HepG2 (cell line): ENCODE measurements around the gene PALMD. TPM values are rescaled to one million over a fixed set of nuclear protein-coding genes. Genes with fewer than 3 reads are reported as not detected.
A peak's percentile ranks its signal among the peaks of the same experiment; 100 is the strongest.

Experiments
- BHLHE40 ChIP-seq: IDR thresholded peaks from 2 replicates; pipeline ENCODE4 v1.6.1; 2011; ENCODE audit warnings: low read length, improper control_type of control experiment
- CTCF ChIP-seq: sonication (generic); formaldehyde crosslinking; IDR thresholded peaks from 2 replicates; pipeline ENCODE4 v1.5.0; 2020; ENCODE audit warnings: mild to moderate bottlenecking, missing genetic modification reagents, moderate library complexity
- DPF2 ChIP-seq: sonication (generic); formaldehyde crosslinking; IDR thresholded peaks from 2 replicates; pipeline ENCODE4 v1.4.0; 2020; ENCODE audit warnings: mild to moderate bottlenecking, low read depth, missing genetic modification reagents, borderline replicate concordance
- ELF3 ChIP-seq: IDR thresholded peaks from 2 replicates; pipeline ENCODE4 v1.6.1; 2016; ENCODE audit warnings: missing genetic modification reagents, missing compliant biosample characterization
- EP300 ChIP-seq, 3 experiments: sonication (generic) in 1 of 3; formaldehyde crosslinking in 1 of 3; IDR thresholded peaks; 2 replicates each; pipeline versions ENCODE4 v1.5.1 to v1.6.1; 2011 to 2020; ENCODE audit warnings: low read depth in 2 of 3, low read length in 2 of 3, borderline replicate concordance in 1 of 3, improper control_type of control experiment in 1 of 3, mild to moderate bottlenecking in 1 of 3, missing genetic modification reagents in 1 of 3, moderate library complexity in 1 of 3
- HES4 ChIP-seq: sonication (generic); formaldehyde crosslinking; IDR thresholded peaks from 2 replicates; pipeline ENCODE4 v1.9.0; 2021; ENCODE audit warnings: mild to moderate bottlenecking, missing genetic modification reagents, borderline replicate concordance
- MBNL3 ChIP-seq: fragments of 250-450 bp; sonication (Bioruptor Pico); conservative IDR thresholded peaks from 2 replicates; pipeline ENCODE4 v1.8.0; 2022; ENCODE audit warnings: mild to moderate bottlenecking, inconsistent platforms
- NFIB ChIP-seq: sonication (generic); formaldehyde crosslinking; IDR thresholded peaks from 2 replicates; pipeline ENCODE4 v1.9.0; 2021; ENCODE audit warnings: missing genetic modification reagents, mild to moderate bottlenecking, borderline replicate concordance
- PAWR ChIP-seq: sonication (generic); formaldehyde crosslinking; IDR thresholded peaks from 2 replicates; pipeline ENCODE4 v1.4.0; 2020; ENCODE audit warnings: missing genetic modification reagents, mild to moderate bottlenecking, borderline replicate concordance
- PHB2 ChIP-seq: fragments of 450-650 bp; IDR thresholded peaks from 2 replicates; pipeline ENCODE4 v1.6.1; 2018; ENCODE audit not compliant: partially characterized antibody
- TBX2 ChIP-seq: sonication (generic); formaldehyde crosslinking; IDR thresholded peaks from 2 replicates; pipeline ENCODE4 v1.5.0; 2020; ENCODE audit warnings: missing genetic modification reagents, mild to moderate bottlenecking, borderline replicate concordance
- ZBTB42 ChIP-seq: sonication (generic); formaldehyde crosslinking; IDR thresholded peaks from 2 replicates; pipeline ENCODE4 v1.5.0; 2020; ENCODE audit warnings: mild to moderate bottlenecking, missing genetic modification reagents
- ZC3H13 ChIP-seq: sonication (generic); formaldehyde crosslinking; IDR thresholded peaks from 2 replicates; pipeline ENCODE4 v1.8.1; 2023; ENCODE audit warnings: mild to moderate bottlenecking, missing genetic modification reagents, moderate library complexity
- ZMAT3 ChIP-seq: sonication (generic); formaldehyde crosslinking; conservative IDR thresholded peaks from 2 replicates; pipeline ENCODE4 v1.7.0; 2021; ENCODE audit warnings: missing genetic modification reagents
- ZMYM4 ChIP-seq: sonication (generic); formaldehyde crosslinking; IDR thresholded peaks from 2 replicates; pipeline ENCODE4 v1.8.1; 2023; ENCODE audit warnings: mild to moderate bottlenecking, missing genetic modification reagents
- ZNF180 ChIP-seq: sonication (generic); formaldehyde crosslinking; IDR thresholded peaks from 2 replicates; pipeline ENCODE4 v1.4.0; 2020; ENCODE audit warnings: low read depth, missing genetic modification reagents, borderline replicate concordance
- ZNF616 ChIP-seq: sonication (generic); formaldehyde crosslinking; IDR thresholded peaks from 2 replicates; pipeline ENCODE4 v1.5.0; 2020; ENCODE audit warnings: low read depth, mild to moderate bottlenecking, missing genetic modification reagents
- ZNF772 ChIP-seq: sonication (generic); formaldehyde crosslinking; IDR thresholded peaks from 2 replicates; pipeline ENCODE4 v1.5.0; 2020; ENCODE audit warnings: mild to moderate bottlenecking, missing genetic modification reagents
- polyA plus RNA-seq, 8 experiments: library from polyadenylated mRNA; depleted of rRNA in 3 of 8; stranded (reverse) in 7 of 8; unstranded in 1 of 8; fragments of >200 nt; fragmentation: Illumina TruSeq in 4 of 8; extraction: Trizol in 4 of 8; gene quantifications; 2 replicates each; pipeline versions ENCODE4 v1.2.1 to v1.2.3, GENCODE V29; 2011 to 2016; ENCODE audit warnings: low read depth in 4 of 8, missing spikeins in 1 of 8, mixed read lengths in 1 of 8; ENCODE audit not compliant: insufficient read depth in 1 of 8
- total RNA-seq, 5 experiments: library from RNA; depleted of rRNA; stranded (reverse); fragments of >200 nt; fragmentation: Illumina TruSeq; extraction: Trizol; gene quantifications; 2 replicates each; pipeline ENCODE4 v1.2.3, GENCODE V29; 2016; ENCODE audit warnings: low read depth in 1 of 5
- TF ChIP-seq, protein P1 (sequence below): sonication (generic); formaldehyde crosslinking; IDR thresholded peaks from 2 replicates; pipeline ENCODE4 v1.4.0; 2020; ENCODE audit warnings: mild to moderate bottlenecking, missing genetic modification reagents
- TF ChIP-seq, protein P2 (sequence below): sonication (generic); formaldehyde crosslinking; IDR thresholded peaks from 2 replicates; pipeline ENCODE4 v1.8.0; 2022; ENCODE audit warnings: mild to moderate bottlenecking, missing genetic modification reagents, moderate library complexity
- TF ChIP-seq, protein P3 (sequence below): sonication (generic); formaldehyde crosslinking; conservative IDR thresholded peaks from 2 replicates; pipeline ENCODE4 v1.8.1; 2023; ENCODE audit warnings: missing genetic modification reagents

PALMD gene
- total and polyA plus RNA-seq, 2 of the 13 experiments (the other 11 are each of a cell fraction or from before 2014, with no cell fraction given), result 5.5 to 31.1 TPM

GRCh38 chr1:99738858-99739465, 93.0 kb downstream of the PALMD start (continued):
- TF ChIP-seq ZMAT3 (CRISPR knock-in tag) (no peak), ZNF772 (CRISPR knock-in tag) (no peak), ZMYM4 (CRISPR knock-in tag) (peak; percentile 86), ELF3 (CRISPR knock-in tag) (peak; percentile 45; the same call in 1 of the 2 replicates), PHB2 (no peak), CTCF (CRISPR knock-in tag) (no peak), ZNF180 (CRISPR knock-in tag) (no peak), ZC3H13 (CRISPR knock-in tag) (no peak), PAWR (CRISPR knock-in tag) (no peak), DPF2 (no peak), MBNL3 (CRISPR knock-in tag) (no peak), HES4 (CRISPR knock-in tag) (no peak), ZBTB42 (no peak), ZNF616 (CRISPR knock-in tag) (no peak), NFIB (CRISPR knock-in tag) (no peak), EP300 (IDR thresholded peaks at IDR 0.05; ENCODE audit: low read depth in 2 of 2, low read length in 2 of 2) (peak in 1 of 2 experiments; percentile 76; a peak in 2 of 4 replicates), EP300 (CRISPR knock-in tag; IDR thresholded peaks at IDR 0.05; ENCODE audit: borderline replicate concordance) (peak; percentile 18; the same call in 1 of the 2 replicates), TBX2 (CRISPR knock-in tag) (no peak), BHLHE40 (no peak)
- TF ChIP-seq, protein P1, sequence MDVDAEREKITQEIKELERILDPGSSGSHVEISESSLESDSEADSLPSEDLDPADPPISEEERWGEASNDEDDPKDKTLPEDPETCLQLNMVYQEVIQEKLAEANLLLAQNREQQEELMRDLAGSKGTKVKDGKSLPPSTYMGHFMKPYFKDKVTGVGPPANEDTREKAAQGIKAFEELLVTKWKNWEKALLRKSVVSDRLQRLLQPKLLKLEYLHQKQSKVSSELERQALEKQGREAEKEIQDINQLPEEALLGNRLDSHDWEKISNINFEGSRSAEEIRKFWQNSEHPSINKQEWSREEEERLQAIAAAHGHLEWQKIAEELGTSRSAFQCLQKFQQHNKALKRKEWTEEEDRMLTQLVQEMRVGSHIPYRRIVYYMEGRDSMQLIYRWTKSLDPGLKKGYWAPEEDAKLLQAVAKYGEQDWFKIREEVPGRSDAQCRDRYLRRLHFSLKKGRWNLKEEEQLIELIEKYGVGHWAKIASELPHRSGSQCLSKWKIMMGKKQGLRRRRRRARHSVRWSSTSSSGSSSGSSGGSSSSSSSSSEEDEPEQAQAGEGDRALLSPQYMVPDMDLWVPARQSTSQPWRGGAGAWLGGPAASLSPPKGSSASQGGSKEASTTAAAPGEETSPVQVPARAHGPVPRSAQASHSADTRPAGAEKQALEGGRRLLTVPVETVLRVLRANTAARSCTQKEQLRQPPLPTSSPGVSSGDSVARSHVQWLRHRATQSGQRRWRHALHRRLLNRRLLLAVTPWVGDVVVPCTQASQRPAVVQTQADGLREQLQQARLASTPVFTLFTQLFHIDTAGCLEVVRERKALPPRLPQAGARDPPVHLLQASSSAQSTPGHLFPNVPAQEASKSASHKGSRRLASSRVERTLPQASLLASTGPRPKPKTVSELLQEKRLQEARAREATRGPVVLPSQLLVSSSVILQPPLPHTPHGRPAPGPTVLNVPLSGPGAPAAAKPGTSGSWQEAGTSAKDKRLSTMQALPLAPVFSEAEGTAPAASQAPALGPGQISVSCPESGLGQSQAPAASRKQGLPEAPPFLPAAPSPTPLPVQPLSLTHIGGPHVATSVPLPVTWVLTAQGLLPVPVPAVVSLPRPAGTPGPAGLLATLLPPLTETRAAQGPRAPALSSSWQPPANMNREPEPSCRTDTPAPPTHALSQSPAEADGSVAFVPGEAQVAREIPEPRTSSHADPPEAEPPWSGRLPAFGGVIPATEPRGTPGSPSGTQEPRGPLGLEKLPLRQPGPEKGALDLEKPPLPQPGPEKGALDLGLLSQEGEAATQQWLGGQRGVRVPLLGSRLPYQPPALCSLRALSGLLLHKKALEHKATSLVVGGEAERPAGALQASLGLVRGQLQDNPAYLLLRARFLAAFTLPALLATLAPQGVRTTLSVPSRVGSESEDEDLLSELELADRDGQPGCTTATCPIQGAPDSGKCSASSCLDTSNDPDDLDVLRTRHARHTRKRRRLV, result no peak
- TF ChIP-seq, protein P2, sequence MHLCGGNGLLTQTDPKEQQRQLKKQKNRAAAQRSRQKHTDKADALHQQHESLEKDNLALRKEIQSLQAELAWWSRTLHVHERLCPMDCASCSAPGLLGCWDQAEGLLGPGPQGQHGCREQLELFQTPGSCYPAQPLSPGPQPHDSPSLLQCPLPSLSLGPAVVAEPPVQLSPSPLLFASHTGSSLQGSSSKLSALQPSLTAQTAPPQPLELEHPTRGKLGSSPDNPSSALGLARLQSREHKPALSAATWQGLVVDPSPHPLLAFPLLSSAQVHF, result no peak
- TF ChIP-seq, protein P3, sequence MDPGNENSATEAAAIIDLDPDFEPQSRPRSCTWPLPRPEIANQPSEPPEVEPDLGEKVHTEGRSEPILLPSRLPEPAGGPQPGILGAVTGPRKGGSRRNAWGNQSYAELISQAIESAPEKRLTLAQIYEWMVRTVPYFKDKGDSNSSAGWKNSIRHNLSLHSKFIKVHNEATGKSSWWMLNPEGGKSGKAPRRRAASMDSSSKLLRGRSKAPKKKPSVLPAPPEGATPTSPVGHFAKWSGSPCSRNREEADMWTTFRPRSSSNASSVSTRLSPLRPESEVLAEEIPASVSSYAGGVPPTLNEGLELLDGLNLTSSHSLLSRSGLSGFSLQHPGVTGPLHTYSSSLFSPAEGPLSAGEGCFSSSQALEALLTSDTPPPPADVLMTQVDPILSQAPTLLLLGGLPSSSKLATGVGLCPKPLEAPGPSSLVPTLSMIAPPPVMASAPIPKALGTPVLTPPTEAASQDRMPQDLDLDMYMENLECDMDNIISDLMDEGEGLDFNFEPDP, result no peak
